GM19099 (cell line): ENCODE data around the gene SECISBP2.

Experiments used
- POLR2A ChIP-seq: IDR thresholded peaks from 3 replicates; pipeline ENCODE4 v1.6.1; 2011; ENCODE audit warnings: low read depth; ENCODE audit not compliant: insufficient read length; ENCODE audit errors: extremely low read depth

SECISBP2 gene

GRCh38 chr9:89354471-89354870 lies 36.2 kb downstream of the SECISBP2 start:
- no peak for TF ChIP-seq POLR2A

DNA sequence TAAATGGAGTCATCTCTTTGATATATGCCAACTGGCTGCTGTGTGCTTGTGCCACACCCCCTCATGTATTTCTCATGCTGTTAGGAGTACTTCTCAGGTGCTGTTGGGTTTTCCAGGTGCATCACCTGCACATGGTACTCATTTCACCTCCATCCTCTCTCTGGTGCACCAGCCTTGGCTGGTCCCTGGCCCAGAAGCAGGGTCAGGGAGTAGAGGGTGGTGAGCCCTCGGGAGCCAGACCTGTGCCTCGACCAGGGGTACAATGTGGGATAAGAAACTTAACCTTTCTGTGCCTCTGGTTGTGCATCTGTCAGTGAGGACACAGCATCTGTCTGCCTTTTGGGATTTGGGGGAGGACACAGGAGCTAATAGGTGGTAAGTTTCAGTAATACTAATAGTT lies 38.5 kb downstream of the SECISBP2 start:
- TF ChIP-seq POLR2A: no peak

DNA sequence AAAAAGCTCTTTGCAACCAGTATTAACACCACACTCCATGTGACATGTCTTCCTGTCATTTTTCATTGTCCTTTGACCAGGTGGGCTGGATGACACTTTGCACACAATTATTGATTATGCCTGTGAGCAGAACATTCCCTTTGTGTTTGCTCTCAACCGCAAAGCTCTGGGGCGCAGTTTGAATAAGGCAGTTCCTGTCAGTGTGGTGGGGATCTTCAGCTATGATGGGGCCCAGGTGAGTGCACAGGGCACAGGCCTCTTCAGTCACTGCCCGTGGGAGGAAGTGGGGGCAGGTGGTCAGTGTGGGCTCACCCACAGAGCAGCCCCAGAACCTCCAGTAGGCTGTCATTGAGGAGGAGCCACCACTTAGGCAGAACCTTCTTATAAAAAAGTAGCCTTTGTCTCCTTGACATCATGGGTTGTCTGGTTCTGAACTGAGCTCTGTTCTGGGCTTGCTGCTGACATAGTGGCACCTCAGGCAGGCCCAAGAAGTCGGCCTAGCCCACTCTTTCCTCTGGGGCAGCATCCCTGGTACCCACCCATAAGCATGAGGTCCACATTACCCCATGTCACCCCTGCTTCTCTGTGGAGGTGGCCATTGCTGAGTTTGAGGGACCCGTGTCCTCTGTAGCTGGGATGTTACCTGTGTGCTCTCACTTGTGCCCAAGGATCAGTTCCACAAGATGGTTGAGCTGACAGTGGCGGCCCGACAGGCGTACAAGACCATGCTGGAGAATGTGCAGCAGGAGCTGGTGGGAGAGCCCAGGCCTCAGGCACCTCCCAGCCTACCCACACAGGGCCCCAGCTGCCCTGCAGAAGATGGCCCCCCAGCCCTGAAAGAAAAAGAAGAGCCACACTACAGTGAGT lies 39.3 kb downstream of the SECISBP2 start:
- no peak for TF ChIP-seq POLR2A

DNA sequence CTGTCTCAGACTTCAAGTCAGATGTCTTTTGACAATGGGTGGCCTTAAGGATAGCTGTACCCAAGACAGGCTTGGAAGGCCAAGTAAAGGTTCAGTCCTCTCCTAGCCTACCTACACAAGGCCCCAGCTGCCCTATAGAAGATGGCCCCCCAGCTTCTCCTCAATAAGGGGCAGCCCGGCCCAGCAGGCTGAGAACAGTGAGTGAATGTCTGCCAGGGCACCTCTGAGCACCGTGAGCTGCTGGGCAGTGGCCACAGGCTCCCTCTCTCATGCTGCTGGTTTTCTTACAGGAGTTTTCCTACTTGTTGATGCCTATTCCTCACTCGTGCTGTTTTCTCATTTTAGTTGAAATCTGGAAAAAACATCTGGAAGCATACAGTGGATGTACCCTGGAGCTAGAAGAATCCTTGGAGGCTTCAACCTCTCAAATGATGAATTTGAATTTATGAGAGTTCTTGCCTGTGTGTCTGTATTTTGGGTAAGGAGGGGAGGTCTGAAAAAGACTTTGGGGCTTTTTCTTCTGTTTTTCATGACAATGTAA lies 40.1 kb downstream of the SECISBP2 start:
- TF ChIP-seq POLR2A: no peak

DNA sequence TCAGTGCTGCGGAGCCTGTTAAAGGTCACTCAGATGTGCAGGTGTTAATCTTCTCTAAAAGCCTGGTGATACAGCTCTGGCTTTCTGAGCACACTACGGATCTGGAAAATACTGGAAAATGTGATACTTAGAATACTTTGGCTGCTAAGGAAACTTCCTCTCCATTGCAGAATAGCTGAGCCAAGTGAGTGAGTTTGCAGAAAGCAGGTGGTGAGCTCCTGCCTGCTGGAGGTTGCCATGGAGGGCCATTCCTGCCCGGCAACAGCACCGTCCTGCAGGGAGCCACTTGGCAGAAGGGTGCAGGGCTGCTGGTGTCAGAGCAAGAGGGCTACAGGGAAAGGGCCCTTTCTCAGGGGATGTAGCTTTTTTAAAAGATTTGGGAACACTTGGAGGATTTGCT lies 40.7 kb downstream of the SECISBP2 start:
- TF ChIP-seq POLR2A: no peak

DNA sequence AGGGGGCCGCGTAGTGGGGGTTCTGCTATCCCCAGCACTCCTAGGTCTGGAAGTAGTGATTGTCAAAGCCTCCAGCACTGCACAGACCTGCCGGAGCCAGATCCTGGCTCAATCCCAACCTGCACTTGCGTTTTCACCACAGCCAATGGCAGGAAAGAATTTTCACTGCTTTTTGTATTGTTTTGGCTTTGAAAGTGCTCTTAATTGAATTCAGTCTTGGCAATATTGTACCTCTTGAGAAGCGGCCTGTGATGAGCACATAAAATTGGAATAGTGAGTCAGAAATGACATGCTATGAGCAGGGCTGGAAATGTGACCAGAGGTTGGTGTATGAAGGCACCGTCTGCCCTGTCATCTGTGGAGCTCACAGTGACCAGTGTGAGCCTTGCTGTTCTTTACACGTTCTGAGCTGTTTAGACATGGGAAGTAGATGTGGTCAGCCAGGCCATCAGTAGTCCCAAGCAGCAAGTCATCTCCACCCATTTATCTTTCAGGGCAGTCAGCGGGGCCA lies 41.5 kb downstream of the SECISBP2 start:
- no peak for TF ChIP-seq POLR2A

- TF ChIP-seq POLR2A: no peak
These were observed 42.2 kb downstream of the SECISBP2 start for GRCh38 chr9:89360465-89360864.

- no peak for TF ChIP-seq POLR2A
These were observed 42.7 kb downstream of the SECISBP2 start for GRCh38 chr9:89361031-89361430.

DNA sequence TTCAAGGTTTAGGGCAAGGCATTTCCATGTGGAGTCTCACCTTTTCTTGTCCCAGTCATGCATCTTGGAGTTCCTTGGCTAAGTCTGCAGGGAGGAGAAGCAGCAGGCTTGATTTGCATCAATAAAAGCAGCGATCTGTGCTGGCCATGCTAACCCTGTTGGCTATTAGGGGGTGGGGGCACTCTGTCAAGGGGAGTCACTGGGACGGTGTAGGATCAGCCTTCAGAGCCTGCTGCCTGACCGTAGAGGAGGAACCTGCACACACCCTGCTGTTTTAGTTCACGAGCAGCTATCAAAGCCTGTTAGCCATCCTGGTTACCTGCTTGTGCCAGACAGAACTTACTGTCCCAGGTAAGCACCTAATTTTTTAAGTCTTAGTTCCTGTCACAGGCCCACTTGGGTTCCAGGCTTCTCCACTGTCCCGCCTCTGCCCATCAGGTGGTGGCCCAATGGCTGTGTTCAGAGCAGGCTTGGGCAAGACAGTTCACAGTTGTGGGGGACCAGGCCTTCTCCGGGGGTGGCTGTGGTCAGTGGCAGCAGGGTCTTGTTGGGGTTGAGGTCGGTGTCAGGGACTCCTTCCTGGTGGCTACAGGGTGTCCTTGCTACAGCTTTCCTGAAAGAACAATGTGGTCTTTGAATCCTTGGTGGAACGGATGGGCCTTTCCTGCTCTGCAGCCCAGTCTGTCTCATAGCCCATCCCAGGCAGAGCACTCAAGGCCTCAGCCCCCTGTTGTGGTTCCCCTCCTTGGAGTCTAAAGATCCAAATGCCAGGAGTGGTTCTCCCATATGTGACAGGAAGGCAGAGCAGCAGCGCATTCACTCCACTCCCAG lies 43.7 kb downstream of the SECISBP2 start:
- no peak for TF ChIP-seq POLR2A

- TF ChIP-seq POLR2A: no peak
These were observed 44.5 kb downstream of the SECISBP2 start for GRCh38 chr9:89362647-89363310.

DNA sequence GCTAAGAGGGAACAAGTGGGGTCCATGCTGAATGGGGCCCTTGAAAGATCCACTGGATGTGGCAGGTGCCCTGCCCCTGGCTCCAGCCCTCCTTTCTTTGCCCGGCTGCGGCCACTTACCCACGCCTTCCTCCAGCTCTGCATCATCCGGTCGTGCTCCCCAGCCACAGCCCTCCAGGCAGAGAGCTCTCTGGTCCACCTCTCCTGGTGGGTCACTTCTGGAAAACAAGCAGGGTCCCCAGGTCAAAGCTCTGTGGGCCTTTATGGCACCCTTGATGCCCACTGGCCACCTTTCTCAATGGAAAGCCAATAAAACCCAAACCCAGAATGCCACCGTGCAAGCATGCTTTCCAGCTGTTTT lies 45.0 kb downstream of the SECISBP2 start:
- TF ChIP-seq POLR2A: no peak

- TF ChIP-seq POLR2A: no peak
These were observed 45.8 kb downstream of the SECISBP2 start for GRCh38 chr9:89363921-89364665.

GRCh38 chr9:89364666-89365531 lies 46.6 kb downstream of the SECISBP2 start:
- TF ChIP-seq POLR2A: no peak
